ENCODE results near the gene GSTM5.
"Not testable (repeated sequence)": the region's sequence is repeated elsewhere in the genome, so short reads cannot be mapped to it uniquely, and the experiment has no call there.

The GSTM5 gene

DNA sequence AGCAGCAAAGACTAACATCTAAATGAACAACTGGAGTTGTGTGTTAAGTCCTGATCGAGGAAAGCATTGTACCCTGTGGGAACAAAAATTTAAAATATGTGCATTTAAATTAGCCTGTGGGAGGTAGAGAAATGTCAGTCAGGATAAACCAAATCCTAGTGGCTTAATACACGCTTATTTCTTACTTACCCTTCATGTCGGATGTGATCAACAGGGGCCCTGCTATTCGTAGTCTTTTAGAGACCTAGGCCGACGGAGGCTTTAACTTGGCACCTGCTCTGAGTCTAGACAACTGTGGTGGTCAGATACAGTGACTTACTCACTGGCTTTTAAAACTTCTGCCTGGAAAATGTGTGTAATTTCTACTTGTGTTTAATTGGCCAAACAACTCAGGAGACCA, 18.6 kb downstream of the GSTM5 start:
- DNase-seq (ENCODE audit: low read depth), result no peak

DNA sequence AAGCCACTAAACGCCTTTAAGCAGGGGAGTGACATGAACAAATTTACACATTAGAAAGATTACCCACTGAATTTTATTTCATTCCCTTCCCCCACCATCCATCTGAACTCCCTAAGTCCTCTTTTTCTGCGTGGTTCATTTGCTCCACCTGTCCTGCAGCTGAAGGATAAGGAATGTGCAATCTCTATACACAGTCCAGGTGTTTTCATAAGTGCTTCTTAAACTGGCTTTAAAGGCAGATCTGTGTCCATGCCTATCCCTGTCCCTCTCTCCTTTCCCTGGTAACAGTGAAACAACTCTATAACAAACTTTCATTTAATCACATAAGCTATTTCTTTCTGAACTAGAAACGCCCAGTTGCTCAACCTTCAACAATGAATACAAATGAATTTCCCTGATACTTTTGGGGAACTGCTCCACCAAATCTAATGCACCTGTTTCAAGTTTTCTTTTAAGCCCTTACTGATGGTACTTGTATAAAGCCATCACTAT, 20.4 kb downstream of the GSTM5 start:
- DNase-seq (ENCODE audit: low read depth), result no peak

DNA sequence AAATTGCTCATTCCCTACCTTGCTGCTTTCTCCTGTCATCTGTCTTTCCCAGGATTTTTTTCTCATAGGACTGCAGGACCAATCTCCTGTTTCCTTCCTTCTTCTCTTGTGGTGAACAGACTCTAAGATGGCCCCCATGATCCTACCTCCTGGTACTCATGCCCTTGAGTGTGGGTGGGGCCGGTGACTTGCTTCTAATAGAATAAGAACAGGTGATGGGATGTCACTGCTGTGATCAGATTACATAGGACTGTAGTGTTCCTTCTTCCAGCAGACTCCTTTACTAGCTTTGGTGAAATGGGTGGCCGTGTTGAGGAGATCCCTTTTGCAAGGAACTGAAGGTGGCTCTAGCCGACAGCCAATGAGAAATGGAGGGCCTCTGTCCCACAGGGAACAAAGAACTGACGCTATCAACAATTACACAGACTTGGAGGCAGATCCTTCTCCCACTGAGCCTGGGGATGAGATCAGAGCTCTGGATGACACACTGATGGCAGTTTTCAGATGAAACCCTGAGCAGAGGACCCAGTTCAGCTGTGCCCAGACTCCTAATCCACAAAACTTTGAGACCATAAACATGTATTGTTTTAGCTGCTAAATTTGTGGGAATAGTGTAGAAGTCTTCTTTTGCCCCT, 21.3 kb downstream of the GSTM5 start:
- no peak for DNase-seq (ENCODE audit: low read depth)

GRCh38 chr1:109739738-109740614, 27.9 kb downstream of the GSTM5 start:
- peak; percentile 36 for DNase-seq (ENCODE audit: low read depth)

GRCh38 chr1:109740615-109741373, 28.7 kb downstream of the GSTM5 start, which contains the start of gene GSTM3:
Gene GSTM3, minus strand, starts transcription at chr1:109741038. Its CDS starts 751 bp downstream, at chr1:109740287.
- DNase-seq (ENCODE audit: low read depth), result no peak

DNA sequence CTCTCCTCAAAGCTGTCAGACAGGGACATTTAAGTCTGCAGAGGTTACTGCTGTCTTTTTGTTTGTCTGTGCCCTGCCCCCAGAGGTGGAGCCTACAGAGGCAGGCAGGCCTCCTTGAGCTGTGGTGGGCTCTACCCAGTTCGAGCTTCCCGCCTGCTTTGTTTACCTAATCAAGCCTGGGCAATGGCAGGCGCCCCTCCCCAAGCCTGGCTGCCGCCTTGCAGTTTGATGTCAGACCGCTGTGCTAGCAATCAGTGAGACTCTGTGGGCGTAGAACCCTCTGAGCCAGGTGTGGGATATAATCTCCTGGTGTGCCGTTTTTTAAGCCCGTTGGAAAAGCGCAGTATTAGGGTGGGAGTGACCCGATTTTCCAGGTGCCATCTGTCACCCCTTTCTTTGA, 36.3 kb downstream of the GSTM5 start:
- DNase-seq (ENCODE audit: low read depth), result not testable (repeated sequence)

DNA sequence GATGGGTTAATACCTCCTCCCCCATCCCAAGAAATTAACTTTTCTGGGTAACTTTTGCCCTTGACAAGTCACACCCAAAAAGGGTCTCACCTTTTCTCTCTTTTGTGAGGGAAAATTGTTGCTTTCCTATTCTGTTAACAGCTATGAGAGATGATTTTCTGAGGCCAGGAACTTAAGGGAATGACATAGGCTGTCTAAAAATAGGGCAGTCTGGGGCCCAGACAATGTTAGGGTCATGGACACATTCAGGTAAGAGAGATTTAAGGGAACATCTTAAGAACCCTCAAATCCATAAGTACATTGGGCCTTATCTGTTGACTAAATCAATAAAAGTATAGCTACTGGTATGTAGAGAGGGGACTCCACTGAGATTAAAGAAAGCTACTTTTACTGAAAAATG, 37.2 kb downstream of the GSTM5 start:
- no peak for DNase-seq (ENCODE audit: low read depth)

- no peak for DNase-seq (ENCODE audit: low read depth)
Measured at GRCh38 chr1:109750241-109750882, 38.3 kb downstream of the GSTM5 start.

DNA sequence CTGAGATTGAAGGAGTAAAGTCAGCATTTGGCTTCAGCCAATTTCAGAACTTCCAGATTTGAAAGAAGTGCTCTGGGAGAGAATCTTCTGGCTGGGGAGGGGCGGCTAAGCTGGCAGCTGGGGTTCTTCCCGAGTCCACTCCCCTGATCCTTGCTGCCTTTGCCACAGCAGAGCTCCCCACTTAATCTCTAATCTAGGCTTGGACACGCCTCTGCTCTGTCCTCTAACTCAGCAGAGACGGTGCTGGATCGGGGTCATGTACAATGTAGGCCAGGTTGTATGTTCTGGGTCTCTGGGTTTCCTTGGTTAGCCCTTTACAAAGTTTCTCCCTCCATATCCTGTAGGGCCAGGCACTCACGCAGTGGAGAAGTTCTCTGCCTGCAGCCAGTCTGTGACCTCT, 38.9 kb downstream of the GSTM5 start:
- DNase-seq (ENCODE audit: low read depth), result no peak

- DNase-seq (ENCODE audit: low read depth), result no peak
Measured at GRCh38 chr1:109751531-109752260, 39.6 kb downstream of the GSTM5 start.

GRCh38 chr1:109754738-109755137, 42.7 kb downstream of the GSTM5 start:
- no peak for DNase-seq (ENCODE audit: low read depth)

DNA sequence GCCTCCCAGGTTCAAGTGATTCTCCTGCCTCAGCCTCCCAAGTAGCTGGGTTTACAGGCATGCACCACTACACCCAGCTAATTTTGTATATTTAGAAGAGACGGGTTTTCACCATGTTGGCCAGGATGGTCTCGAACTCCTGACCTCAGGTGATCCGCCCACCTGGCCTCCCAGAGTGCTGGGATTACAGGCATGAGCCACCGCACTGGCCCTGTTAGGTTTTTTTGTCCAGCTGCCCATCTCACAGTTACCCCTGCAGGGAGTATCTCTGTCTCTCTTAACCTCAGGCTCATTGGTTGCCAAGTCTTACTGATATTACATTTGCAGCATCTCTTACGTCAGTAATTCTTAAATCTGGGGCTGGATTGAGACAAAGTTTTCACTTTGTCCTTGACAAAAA, 44.3 kb downstream of the GSTM5 start:
- DNase-seq (ENCODE audit: low read depth), result not testable (repeated sequence)

DNA sequence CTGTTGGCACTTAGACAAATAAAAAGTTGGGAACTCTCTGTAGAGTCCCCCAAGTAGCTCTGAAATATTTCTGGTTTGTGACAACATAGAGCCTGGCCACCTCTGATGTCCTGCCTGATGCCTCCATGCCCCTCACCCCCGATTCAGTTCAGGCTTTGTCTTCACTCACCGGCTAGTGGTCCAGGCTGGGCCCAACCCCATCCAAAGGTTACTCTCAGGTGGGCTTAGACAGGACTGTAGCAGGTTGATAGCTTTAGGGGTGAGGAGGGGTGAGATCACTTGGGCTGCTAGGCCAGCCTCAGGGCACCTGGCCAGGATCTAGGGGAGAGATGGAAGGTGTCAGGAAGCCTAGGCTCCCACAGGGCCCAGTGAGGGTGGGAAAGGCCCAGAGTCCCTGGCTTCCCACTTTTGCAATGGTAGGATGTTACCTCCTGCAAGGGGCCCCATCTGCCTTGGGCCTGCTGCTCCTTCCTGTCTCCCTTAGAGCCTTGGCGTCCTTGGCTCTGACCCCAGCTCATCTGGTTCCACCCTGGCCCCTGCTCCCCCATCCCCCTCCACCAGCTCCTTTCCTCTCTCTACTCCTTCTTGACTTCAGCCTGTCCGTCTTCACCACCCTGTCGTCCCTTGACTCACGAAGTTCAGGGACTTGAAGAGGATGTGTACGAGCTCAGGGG, 44.9 kb downstream of the GSTM5 start:
- no peak for DNase-seq (ENCODE audit: low read depth)

DNA sequence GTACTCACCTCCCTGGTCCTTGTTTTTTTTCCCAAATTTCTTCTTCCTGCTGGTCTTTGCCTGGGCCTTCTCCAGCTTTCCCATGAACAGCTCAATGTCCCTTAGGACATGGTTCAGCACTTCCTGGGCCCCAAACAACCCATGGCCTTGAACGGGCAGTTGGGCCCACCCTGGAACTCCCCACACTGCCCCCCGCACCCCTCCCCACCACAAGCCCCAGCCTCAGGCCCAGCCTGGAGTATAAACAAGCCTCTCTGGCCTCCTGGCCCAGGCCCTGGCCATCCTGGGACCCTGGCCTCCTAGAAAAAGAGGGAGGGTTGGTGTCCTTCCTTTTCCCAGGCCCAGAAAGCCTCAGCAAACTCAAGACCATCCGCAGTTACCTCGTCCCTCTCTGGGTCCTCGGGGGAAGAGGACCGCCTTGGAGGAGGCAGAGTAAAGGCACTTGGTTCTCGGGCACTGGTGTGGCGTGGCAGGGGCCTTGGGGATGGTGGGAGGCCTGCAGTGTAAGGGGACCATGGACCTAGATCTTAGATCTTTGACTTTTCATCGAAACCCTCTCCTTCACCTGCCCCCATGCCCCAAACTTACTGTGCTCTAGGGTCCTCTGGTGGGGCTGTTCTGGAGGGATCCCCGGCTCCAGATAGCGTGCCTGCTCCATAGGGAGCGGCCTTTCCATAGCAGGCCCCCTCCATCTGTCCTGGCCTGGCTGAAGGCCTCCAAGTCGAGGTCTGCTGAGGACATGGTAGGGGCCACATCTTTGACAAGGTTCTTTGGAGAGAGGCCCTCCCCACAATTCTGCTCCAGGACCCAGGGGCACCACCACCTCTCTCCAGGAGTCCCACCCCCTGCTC, 46.1 kb downstream of the GSTM5 start:
- DNase-seq (ENCODE audit: low read depth), result no peak

DNA sequence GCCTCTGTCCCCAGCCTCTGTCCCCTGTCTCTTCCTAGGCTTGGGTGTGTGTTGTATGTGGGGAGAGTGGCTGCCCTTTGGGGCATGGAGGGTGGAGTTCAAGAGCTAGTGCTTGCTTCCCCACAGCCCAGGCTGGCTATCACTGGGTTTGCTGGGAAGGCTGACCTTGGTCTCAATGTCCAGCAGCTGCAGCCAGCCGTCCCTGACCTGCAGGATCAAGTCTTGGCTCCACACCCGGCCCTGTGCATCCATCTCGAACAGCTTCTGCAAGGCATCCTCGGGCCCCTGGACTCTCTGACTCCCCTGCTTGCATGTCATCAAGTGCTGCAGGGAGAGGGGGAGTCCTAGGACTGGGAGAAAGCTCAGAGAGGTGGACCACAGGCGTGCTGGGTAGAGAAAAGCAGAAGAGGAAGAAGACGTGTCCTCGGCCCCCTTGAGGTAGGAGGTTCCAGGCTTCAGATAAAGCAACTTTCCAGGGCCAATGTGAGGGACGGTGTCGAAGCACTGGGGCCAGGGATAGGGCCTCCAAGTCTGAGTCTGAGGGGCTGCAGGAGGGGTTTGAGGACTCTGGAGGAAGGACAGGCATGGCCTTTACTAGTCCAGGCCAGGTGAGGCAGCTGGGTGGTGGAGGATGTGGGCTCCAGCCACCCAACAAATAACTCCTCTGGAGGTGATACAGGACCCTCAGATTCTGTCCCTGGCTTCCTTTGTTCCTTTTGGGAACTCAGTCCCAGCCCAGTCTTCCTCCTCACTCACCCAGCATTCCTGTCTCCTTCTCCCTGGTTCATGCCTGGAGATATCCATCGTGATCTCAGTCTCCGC, 47.7 kb downstream of the GSTM5 start:
- DNase-seq (ENCODE audit: low read depth), result no peak

- DNase-seq (ENCODE audit: low read depth), result no peak
Measured at GRCh38 chr1:109760581-109761226, 48.7 kb downstream of the GSTM5 start.

- no peak for DNase-seq (ENCODE audit: low read depth)
Measured at GRCh38 chr1:109761227-109762038, 49.4 kb downstream of the GSTM5 start.

Measured in HS-5 (cell line).